A549 treated with GW870086 at 1 μM for 4 hours (cell line): ENCODE results near the gene CYP3A4. TPM values are rescaled to one million over a fixed set of nuclear protein-coding genes. Genes with fewer than 3 reads are reported as not detected.

Experiments
- total RNA-seq: library from RNA; stranded (reverse); fragments of 200-300 nt; extraction: Qiagen RNA extraction; gene quantifications from 5 replicates; pipeline ENCODE4 v1.2.3, GENCODE V29; 2022; ENCODE audit warnings: low read depth

The CYP3A4 gene
- 0.06 to 0.09 TPM in 2 of 5 replicates, not detected in the others for total RNA-seq

GRCh38 chr7:99784007-99784406 is at the start of gene CYP3A4:
Gene CYP3A4 (minus strand): TSS chr7:99784184. CDS start chr7:99784081, 103 bp downstream.

DNA sequence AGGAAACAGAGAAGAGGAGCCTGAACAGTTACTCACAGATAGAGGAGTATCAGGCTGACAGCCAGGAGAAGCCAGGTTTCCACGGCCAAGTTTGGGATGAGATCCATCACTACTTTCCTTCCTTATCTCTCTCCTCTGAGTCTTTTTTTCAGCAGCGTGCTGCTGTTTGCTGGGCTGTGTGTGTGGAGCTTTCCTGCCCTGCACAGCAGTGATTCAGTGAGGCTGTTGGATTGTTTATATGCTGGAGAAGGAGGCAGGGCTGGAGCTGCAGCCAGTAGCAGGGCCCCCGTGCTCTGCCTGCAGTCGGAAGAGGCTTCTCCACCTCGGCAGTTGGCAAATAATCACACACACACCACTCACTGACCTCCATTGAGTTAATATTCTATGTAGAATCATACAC is 49.0 kb downstream of the CYP3A4 start, which contains the start of gene CYP3A7:
Gene CYP3A7, minus strand, starts transcription at position 210 of the 400 bp plus-strand sequence. Its CDS starts 103 bp downstream, at position 107.

Other genes starting within 250 kb of the CYP3A4 start
- 4.9 to 7.0 TPM (median 6.9 TPM) in 5 replicates for gene FAM200A, start 232.1 kb downstream of the CYP3A4 start, total RNA-seq
- gene ZNF655, start 225.5 kb downstream of the CYP3A4 start, total RNA-seq: 52.7 to 61.6 TPM (median 54.2 TPM) in 5 replicates
- gene TMEM225B, start 185.9 kb downstream of the CYP3A4 start, total RNA-seq: 0.91 to 1.6 TPM (median 1.0 TPM) in 5 replicates
- 8.2 to 10.3 TPM (median 9.1 TPM) in 5 replicates for gene ZSCAN25, start 167.2 kb downstream of the CYP3A4 start, total RNA-seq
- gene CYP3A5, start 104.2 kb downstream of the CYP3A4 start, total RNA-seq: 0.91 to 1.6 TPM (median 1.4 TPM) in 5 replicates
- gene CYP3A7, start 49.0 kb downstream of the CYP3A4 start, total RNA-seq: not detected in 5 replicates
- not detected in 5 replicates for gene CYP3A43, start 43.8 kb upstream of the CYP3A4 start, total RNA-seq
- not detected in 5 replicates for gene OR2AE1, start 92.8 kb upstream of the CYP3A4 start, total RNA-seq
- gene TRIM4, start 135.3 kb upstream of the CYP3A4 start, total RNA-seq: 24.7 to 26.5 TPM (median 25.3 TPM) in 5 replicates
- 0.12 to 0.43 TPM (median 0.23 TPM) in 4 of 5 replicates, not detected in the other for gene GJC3, start 145.4 kb upstream of the CYP3A4 start, total RNA-seq
- not detected in 5 replicates for gene AZGP1, start 191.8 kb upstream of the CYP3A4 start, total RNA-seq
- 6.8 to 10.2 TPM (median 9.1 TPM) in 5 replicates for gene ZKSCAN1, start 231.4 kb upstream of the CYP3A4 start, total RNA-seq